Measurements from ENCODE around the gene NF1.

- no peak for TF ChIP-seq EZH2phosphoT487 (IDR thresholded peaks at IDR 0.05; ENCODE audit: low read length)
- TF ChIP-seq, protein P1, sequence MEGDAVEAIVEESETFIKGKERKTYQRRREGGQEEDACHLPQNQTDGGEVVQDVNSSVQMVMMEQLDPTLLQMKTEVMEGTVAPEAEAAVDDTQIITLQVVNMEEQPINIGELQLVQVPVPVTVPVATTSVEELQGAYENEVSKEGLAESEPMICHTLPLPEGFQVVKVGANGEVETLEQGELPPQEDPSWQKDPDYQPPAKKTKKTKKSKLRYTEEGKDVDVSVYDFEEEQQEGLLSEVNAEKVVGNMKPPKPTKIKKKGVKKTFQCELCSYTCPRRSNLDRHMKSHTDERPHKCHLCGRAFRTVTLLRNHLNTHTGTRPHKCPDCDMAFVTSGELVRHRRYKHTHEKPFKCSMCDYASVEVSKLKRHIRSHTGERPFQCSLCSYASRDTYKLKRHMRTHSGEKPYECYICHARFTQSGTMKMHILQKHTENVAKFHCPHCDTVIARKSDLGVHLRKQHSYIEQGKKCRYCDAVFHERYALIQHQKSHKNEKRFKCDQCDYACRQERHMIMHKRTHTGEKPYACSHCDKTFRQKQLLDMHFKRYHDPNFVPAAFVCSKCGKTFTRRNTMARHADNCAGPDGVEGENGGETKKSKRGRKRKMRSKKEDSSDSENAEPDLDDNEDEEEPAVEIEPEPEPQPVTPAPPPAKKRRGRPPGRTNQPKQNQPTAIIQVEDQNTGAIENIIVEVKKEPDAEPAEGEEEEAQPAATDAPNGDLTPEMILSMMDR (IDR thresholded peaks at IDR 0.05; ENCODE audit: low read length) = no peak
These were observed 220.0 kb downstream of the NF1 start for GRCh38 chr17:31314782-31315100.
